Measurements from ENCODE around the gene HNRNPLL.

HNRNPLL gene

DNA sequence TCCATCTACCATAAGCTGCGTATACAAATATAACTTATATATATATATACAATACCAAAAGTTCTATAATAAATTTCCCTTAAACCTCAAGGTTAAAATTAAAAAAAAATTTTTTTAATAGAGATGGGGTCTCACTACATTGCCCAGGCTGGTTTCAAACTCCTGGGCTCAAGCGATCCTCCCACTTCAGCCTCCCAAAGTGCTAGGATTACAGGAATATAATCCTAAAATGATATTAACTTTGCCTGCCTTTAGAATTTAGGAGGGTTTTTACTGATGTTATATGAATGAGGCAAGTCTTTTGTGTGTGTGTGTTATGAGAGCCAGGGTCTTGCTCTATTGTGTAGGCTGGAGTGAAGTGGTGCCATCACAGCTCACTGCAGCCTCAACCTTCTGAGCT is 49.2 kb downstream of the HNRNPLL start:
- H3K27me3 ChIP-seq (ENCODE audit: insufficient read depth, low read length, poor library complexity, severe bottlenecking) = no peaks in the 10 kb centered on the region
- H2AFZ ChIP-seq (ENCODE audit: low read length) = no peak overlapping the region
- no peak for TF ChIP-seq EZH2phosphoT487 (IDR thresholded peaks at IDR 0.05; ENCODE audit: borderline replicate concordance)
- TF ChIP-seq, protein P1, sequence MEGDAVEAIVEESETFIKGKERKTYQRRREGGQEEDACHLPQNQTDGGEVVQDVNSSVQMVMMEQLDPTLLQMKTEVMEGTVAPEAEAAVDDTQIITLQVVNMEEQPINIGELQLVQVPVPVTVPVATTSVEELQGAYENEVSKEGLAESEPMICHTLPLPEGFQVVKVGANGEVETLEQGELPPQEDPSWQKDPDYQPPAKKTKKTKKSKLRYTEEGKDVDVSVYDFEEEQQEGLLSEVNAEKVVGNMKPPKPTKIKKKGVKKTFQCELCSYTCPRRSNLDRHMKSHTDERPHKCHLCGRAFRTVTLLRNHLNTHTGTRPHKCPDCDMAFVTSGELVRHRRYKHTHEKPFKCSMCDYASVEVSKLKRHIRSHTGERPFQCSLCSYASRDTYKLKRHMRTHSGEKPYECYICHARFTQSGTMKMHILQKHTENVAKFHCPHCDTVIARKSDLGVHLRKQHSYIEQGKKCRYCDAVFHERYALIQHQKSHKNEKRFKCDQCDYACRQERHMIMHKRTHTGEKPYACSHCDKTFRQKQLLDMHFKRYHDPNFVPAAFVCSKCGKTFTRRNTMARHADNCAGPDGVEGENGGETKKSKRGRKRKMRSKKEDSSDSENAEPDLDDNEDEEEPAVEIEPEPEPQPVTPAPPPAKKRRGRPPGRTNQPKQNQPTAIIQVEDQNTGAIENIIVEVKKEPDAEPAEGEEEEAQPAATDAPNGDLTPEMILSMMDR (conservative IDR thresholded peaks at IDR 0.05; ENCODE audit: low read length) = no peak
- H3K36me3 ChIP-seq (ENCODE audit: insufficient read depth, low read length) = no peaks in the 10 kb centered on the region
- no peaks in the 10 kb centered on the region for H4K20me1 ChIP-seq (ENCODE audit: insufficient read depth, low read length, poor library complexity, severe bottlenecking)
- no peaks in the 10 kb centered on the region for H3K9me3 ChIP-seq (ENCODE audit: insufficient read depth, low read depth, low read length)
- no peak overlapping the region for H3K9ac ChIP-seq (ENCODE audit: low read depth, low read length, poor library complexity, severe bottlenecking)
- H3K9me2 ChIP-seq (replicated peaks; ENCODE audit: low read depth, low read length) = no peaks in the 10 kb centered on the region
- no peak overlapping the region for H3K4me2 ChIP-seq (ENCODE audit: low read depth, low read length, poor library complexity, severe bottlenecking)
- peaks cover 8% of the 10 kb centered on the region; the same call in 1 of the 2 replicates for H3F3A ChIP-seq (ENCODE audit: low read depth)
- peaks cover 23% of the 10 kb centered on the region for H3K4me1 ChIP-seq (ENCODE audit: insufficient read depth, low read length, poor library complexity, severe bottlenecking)
- no peaks in the 10 kb centered on the region for H3K79me2 ChIP-seq (ENCODE audit: insufficient read depth, low read length)
- H3K4me3 ChIP-seq (ENCODE audit: low read length, poor library complexity, severe bottlenecking) = no peak overlapping the region

- no peaks in the 10 kb centered on the region for H3K27me3 ChIP-seq (ENCODE audit: insufficient read depth, low read length, poor library complexity, severe bottlenecking)
- H3K9me2 ChIP-seq (replicated peaks; ENCODE audit: low read depth, low read length) = no peaks in the 10 kb centered on the region
- peaks cover 23% of the 10 kb centered on the region for H3K4me1 ChIP-seq (ENCODE audit: insufficient read depth, low read length, poor library complexity, severe bottlenecking)
- TF ChIP-seq, protein P1 (conservative IDR thresholded peaks at IDR 0.05; ENCODE audit: low read length) = no peak
- TF ChIP-seq EZH2phosphoT487 (IDR thresholded peaks at IDR 0.05; ENCODE audit: borderline replicate concordance) = no peak
- no peaks in the 10 kb centered on the region for H3K9me3 ChIP-seq (ENCODE audit: insufficient read depth, low read depth, low read length)
- H3K4me2 ChIP-seq (ENCODE audit: low read depth, low read length, poor library complexity, severe bottlenecking) = peak overlapping the region; percentile 62
- no peaks in the 10 kb centered on the region for H3K79me2 ChIP-seq (ENCODE audit: insufficient read depth, low read length)
- no peaks in the 10 kb centered on the region for H3K36me3 ChIP-seq (ENCODE audit: insufficient read depth, low read length)
- peak overlapping the region; percentile 44 for H3K4me3 ChIP-seq (ENCODE audit: low read length, poor library complexity, severe bottlenecking)
- peak overlapping the region; percentile 20; the same call in 1 of the 2 replicates for H2AFZ ChIP-seq (ENCODE audit: low read length)
- no peaks in the 10 kb centered on the region for H4K20me1 ChIP-seq (ENCODE audit: insufficient read depth, low read length, poor library complexity, severe bottlenecking)
- H3K9ac ChIP-seq (ENCODE audit: low read depth, low read length, poor library complexity, severe bottlenecking) = peak overlapping the region; percentile 66
- H3F3A ChIP-seq (ENCODE audit: low read depth) = peaks cover 8% of the 10 kb centered on the region; the same call in 1 of the 2 replicates
These were observed 50.5 kb downstream of the HNRNPLL start for GRCh38 chr2:38552259-38552658.

DNA sequence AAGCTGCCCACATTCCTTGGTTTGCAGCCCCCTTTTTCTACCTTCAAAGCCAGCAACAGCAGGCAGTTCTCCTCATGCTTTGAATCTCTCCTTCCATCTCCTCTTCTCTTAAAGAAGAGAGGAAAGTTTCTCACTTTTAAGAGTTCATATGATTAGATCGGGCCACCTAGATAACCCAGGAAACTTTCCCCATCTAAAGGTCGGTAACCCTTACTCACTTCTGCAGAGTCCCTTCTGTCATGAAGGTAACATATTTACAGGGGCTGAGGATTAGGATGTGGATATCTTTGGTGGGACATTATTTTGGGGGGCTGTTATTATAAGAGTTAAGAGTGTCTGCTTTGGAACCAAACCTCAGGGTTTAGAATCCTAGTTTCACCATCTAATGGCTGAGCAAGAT is 51.0 kb downstream of the HNRNPLL start:
- H3K36me3 ChIP-seq (ENCODE audit: insufficient read depth, low read length) = no peaks in the 10 kb centered on the region
- H3K9me3 ChIP-seq (ENCODE audit: insufficient read depth, low read depth, low read length) = no peaks in the 10 kb centered on the region
- peak overlapping the region; percentile 20; the same call in 1 of the 2 replicates for H2AFZ ChIP-seq (ENCODE audit: low read length)
- H3K4me3 ChIP-seq (ENCODE audit: low read length, poor library complexity, severe bottlenecking) = peak overlapping the region; percentile 44
- H3K27me3 ChIP-seq (ENCODE audit: insufficient read depth, low read length, poor library complexity, severe bottlenecking) = no peaks in the 10 kb centered on the region
- H3K4me2 ChIP-seq (ENCODE audit: low read depth, low read length, poor library complexity, severe bottlenecking) = peak overlapping the region; percentile 62
- H4K20me1 ChIP-seq (ENCODE audit: insufficient read depth, low read length, poor library complexity, severe bottlenecking) = no peaks in the 10 kb centered on the region
- peak overlapping the region; percentile 66 for H3K9ac ChIP-seq (ENCODE audit: low read depth, low read length, poor library complexity, severe bottlenecking)
- peaks cover 23% of the 10 kb centered on the region for H3K4me1 ChIP-seq (ENCODE audit: insufficient read depth, low read length, poor library complexity, severe bottlenecking)
- no peaks in the 10 kb centered on the region for H3K9me2 ChIP-seq (replicated peaks; ENCODE audit: low read depth, low read length)
- no peaks in the 10 kb centered on the region for H3K79me2 ChIP-seq (ENCODE audit: insufficient read depth, low read length)
- TF ChIP-seq EZH2phosphoT487 (IDR thresholded peaks at IDR 0.05; ENCODE audit: borderline replicate concordance) = no peak
- TF ChIP-seq, protein P1 (conservative IDR thresholded peaks at IDR 0.05; ENCODE audit: low read length) = no peak
- peaks cover 8% of the 10 kb centered on the region; the same call in 1 of the 2 replicates for H3F3A ChIP-seq (ENCODE audit: low read depth)

Measured in Loucy (cell line).